ENCODE data around the gene EIF4G3.

DNA sequence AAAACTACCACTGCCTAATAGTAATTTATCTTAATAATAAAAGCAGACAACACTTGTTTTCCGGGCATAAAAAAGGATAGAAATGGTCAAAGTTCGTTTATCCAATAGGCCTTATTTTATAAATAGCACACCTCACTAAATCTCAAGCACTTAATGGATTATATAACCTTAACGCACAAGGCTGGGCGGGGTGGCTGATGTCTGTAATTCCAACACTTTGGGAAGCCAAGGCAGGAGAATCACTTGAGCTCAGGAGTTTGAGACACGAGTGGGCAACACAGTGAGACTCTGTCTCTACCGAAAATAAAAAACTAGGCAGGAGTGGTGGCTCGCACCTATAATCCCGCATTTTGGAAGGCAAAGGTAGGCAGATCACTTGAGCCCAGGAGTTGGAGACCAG is 12.4 kb downstream of the EIF4G3 start:
- TF ChIP-seq CTCF (IDR thresholded peaks at IDR 0.05; ENCODE audit: low read depth, low read length, poor library complexity, severe bottlenecking) (no peak), EZH2phosphoT487 (IDR thresholded peaks at IDR 0.05; ENCODE audit: borderline replicate concordance, low read length) (no peak)
